ENCODE results near the gene MSI2. TPM values are rescaled to one million over a fixed set of nuclear protein-coding genes. Genes with fewer than 3 reads are reported as not detected.

MSI2 gene
- total RNA-seq, 1 donor from 2014 or later: 31.3 TPM

DNA sequence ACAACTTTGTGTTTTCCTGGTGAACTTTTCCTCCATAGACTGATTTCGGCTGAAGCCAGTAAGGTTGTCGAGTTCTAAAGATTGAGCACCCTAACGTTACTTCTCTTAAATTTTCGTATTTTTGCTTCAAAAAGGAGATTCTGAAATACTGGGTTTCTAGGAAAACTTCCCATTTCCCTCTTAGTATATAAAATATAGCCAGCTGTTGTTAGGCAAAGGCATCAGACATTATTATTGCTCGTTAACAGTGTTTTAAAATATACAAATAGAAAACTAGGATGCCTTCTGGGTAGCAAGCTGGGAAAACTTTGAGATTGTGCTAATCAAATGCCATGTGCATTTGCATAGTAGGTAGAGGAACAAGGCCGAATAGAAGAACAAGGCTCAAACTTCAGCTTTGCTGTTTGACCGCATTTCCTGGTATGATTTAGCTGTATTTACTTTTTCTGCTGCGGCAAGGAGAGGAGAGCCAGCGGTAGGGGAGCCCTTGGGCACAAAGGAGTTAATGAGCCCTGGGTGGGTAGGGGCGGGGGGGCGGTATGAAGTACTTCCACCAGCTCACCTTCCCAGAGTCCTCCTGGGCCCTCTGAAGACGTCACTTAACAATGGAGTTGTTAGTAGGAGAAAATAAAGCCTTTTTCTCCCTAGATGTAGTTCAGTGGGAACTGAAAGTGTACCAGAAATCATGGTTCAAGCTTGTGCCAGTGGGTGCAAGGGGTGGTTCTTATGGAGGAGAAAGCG is 151.9 kb downstream of the MSI2 start:
- peak; percentile 52 for ATAC-seq
- Histone ChIP-seq H3K27me3 (no peaks in the 10 kb centered on the region), H3K4me3 (no peak overlapping the region), H3K4me1 (peaks cover 9% of the 10 kb centered on the region), H3K9me3 (no peaks in the 10 kb centered on the region), H3K27ac (no peak overlapping the region), H3K36me3 (no peaks in the 10 kb centered on the region)
- intact Hi-C loops (cut with DNase I): no loop called here
- no peak for TF ChIP-seq CTCF (IDR thresholded peaks at IDR 0.05)
- no peak for DNase-seq

DNA sequence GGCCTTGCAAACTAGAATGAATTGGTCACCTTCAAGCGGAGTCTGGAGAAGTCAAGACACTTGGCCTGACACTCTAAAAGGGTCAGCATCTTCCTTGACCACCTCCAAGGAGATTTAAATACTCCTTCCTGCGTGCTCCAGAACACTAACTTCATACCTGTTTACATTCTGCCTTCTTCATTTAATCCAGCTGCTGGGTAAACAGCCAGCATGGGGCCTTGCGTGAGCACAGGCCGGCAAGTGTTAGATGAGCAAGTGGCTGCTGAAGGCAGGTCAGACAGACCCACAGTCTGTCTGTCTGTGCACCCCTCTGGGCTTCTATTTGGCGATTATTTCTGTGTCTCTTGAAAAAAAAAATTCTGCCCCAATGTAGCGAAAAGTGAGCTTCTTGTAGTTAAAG is 153.8 kb downstream of the MSI2 start:
- intact Hi-C loops (cut with DNase I): no loop called here
- DNase-seq: no peak
- no peak overlapping the region for H3K27ac ChIP-seq
- no peak for TF ChIP-seq CTCF (IDR thresholded peaks at IDR 0.05)
- H3K36me3 ChIP-seq: no peaks in the 10 kb centered on the region
- no peak for ATAC-seq
- no peaks in the 10 kb centered on the region for H3K9me3 ChIP-seq
- no peak overlapping the region for H3K4me3 ChIP-seq
- no peaks in the 10 kb centered on the region for H3K27me3 ChIP-seq
- H3K4me1 ChIP-seq: peaks cover 9% of the 10 kb centered on the region

GRCh38 chr17:57412520-57413096 is 156.3 kb downstream of the MSI2 start:
- no peak overlapping the region for H3K4me3 ChIP-seq
- H3K27me3 ChIP-seq: no peaks in the 10 kb centered on the region
- peaks cover 4% of the 10 kb centered on the region for H3K4me1 ChIP-seq
- no peak for TF ChIP-seq CTCF (IDR thresholded peaks at IDR 0.05)
- intact Hi-C loops (cut with DNase I): no loop called here
- no peaks in the 10 kb centered on the region for H3K9me3 ChIP-seq
- no peaks in the 10 kb centered on the region for H3K36me3 ChIP-seq
- no peak overlapping the region for H3K27ac ChIP-seq
- no peak for DNase-seq
- no peak for ATAC-seq

DNA sequence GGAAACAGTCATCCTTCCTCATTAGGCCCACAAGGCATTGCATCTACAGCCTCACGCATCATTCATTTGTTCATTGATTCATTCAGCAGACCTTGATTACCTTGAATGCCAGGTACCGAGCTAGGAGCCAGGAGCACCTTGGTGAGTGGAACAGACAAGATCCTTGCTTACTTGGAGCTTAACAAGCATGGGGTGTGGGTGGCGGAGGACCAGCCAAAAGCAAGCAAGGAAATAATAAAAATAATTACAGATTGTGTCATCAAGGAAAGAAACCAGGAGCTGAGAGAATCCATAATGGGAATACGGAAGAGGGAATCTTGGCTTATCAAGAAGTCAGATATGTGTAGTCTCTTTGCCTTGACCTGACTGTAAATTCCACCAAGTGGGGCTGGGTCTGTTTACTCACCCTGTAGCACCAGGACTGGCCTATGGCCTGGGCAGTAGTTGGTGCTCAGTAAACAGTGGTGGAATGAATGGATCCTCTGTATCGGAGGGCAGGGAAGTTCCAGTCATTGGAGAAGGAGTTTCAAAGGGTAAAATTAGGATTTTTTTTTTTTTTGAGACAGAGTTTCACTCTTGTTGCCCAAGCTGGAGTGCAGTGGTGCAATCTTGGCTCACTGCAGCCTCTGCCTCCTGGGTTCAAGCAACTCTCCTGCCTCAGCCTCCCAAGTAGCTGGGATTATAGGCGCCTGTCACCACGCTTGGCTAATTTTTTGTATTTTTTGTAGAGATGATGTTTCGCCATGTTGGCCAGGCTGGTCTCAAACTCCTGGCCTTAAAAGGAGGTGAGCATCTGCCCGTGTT is 157.7 kb downstream of the MSI2 start:
- Histone ChIP-seq H3K27ac (no peak overlapping the region), H3K27me3 (no peaks in the 10 kb centered on the region), H3K4me1 (no peaks in the 10 kb centered on the region), H3K36me3 (no peaks in the 10 kb centered on the region), H3K9me3 (no peaks in the 10 kb centered on the region), H3K4me3 (no peak overlapping the region)
- DNase-seq (no peak), ATAC-seq (no peak)
- TF ChIP-seq CTCF (IDR thresholded peaks at IDR 0.05): no peak
- intact Hi-C loops (cut with DNase I): no loop called here

GRCh38 chr17:57415751-57416207 is 159.5 kb downstream of the MSI2 start:
- ATAC-seq (no peak), DNase-seq (no peak)
- Histone ChIP-seq H3K27ac (no peak overlapping the region), H3K4me3 (no peak overlapping the region), H3K4me1 (no peaks in the 10 kb centered on the region), H3K36me3 (no peaks in the 10 kb centered on the region), H3K27me3 (no peaks in the 10 kb centered on the region), H3K9me3 (no peaks in the 10 kb centered on the region)
- no peak for TF ChIP-seq CTCF (IDR thresholded peaks at IDR 0.05)
- intact Hi-C loops (cut with DNase I): no loop called here

All from upper lobe of right lung (tissue), 1 donor.